Measurements from ENCODE around the gene FNBP1.

DNA sequence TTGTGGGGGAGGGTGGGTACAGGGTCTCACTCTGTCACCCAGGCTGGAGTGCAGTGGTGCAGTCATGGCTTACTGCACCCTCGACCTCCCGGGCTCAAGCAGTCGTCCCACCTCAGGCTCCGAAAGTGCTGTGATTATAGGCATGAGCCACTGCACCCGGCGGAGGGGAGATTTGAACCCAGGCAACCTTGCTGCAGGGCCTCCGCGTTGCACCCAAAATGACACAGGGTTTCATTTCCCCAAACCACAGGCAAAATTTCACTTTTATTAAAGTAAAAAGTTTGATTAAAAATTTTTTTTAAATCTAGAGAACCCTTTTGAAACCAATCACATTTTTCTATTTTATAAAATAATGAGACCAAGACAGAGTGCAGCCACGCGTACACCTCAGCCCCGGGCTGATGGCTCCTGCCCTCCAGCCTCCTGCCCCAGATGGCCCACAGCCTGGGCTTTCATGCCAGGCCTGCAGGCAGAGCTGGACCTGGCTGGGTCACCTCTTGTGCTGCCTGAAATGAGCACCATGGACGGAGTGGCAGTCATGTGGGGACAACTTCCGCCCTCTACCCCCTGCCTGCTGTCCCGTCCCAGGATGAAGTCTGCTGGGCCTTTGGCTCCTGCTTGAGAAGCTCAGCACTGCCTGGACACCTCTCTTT, 177.2 kb downstream of the FNBP1 start:
- TF ChIP-seq, protein P1, sequence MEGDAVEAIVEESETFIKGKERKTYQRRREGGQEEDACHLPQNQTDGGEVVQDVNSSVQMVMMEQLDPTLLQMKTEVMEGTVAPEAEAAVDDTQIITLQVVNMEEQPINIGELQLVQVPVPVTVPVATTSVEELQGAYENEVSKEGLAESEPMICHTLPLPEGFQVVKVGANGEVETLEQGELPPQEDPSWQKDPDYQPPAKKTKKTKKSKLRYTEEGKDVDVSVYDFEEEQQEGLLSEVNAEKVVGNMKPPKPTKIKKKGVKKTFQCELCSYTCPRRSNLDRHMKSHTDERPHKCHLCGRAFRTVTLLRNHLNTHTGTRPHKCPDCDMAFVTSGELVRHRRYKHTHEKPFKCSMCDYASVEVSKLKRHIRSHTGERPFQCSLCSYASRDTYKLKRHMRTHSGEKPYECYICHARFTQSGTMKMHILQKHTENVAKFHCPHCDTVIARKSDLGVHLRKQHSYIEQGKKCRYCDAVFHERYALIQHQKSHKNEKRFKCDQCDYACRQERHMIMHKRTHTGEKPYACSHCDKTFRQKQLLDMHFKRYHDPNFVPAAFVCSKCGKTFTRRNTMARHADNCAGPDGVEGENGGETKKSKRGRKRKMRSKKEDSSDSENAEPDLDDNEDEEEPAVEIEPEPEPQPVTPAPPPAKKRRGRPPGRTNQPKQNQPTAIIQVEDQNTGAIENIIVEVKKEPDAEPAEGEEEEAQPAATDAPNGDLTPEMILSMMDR (conservative IDR thresholded peaks at IDR 0.05; ENCODE audit: low read length) = no peak
- TF ChIP-seq EZH2phosphoT487 (IDR thresholded peaks at IDR 0.05; ENCODE audit: borderline replicate concordance) = no peak

Data from Loucy (cell line).